ENCODE results near the gene ATF7IP.

ATF7IP gene

DNA sequence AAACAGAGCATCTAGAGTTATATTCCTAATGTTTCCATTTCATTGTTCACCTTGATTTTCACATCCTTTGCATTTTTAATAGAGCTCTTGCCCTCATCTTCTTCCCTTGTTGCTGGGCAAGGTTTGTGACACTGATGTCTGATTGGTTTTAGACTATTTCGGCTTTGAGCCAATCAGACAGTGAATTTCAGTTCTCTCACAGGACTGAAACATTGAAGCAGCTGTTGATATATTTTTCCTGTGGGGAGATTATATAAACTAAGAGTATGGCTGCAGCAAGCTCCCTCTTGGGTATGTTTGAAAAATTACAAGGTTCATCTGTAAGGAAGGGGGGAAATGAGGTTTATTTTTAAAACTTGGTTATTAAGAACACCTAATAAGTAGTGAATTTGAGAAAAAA lies 51.2 kb downstream of the ATF7IP start:
- DNase-seq = peak; percentile 72 to 89

DNA sequence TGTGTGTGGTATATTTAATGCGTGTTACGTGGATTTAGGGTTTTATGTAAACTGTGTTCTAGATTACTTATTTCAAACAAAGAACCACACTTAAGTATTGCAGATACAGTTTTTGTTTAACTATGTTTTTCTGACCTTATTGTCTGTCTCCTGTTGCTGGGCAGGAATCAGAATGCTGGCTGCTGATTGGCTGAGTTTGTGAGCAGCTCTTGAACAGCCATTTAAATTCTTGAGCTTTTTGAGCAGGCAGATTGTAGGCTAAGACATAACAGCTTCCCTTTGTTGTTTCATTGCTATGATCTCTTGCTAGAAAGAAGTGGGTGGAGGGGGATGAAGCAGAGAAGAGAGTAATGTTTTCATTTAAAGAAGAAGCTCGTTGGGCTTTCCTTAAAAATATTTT lies 52.2 kb downstream of the ATF7IP start:
- DNase-seq = peak; percentile 88 to 89

DNA sequence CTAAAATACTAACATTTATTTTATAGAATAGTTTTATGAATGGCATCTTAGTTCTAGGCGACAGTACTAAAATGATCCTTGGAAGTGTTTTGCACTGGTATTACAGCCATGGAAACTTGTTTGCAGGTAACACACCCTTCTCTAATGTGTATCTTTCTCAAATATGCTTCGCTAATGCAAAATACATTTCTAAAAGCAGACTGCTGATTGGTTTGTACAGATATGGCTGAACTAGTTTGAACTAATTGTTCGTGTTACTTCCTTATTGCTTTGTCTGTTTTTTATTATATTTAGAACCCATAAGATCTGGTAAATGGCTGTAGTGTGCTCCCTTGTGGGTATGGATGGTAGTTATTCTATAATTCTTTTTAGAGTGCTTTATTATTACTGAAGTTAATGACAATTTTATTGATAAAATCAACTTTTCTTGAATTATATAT lies 53.0 kb downstream of the ATF7IP start:
- DNase-seq = peak in 1 of 2 donors; percentile 80

- DNase-seq = no peak
Measured at GRCh38 chr12:14422516-14423230, 57.2 kb downstream of the ATF7IP start.

GRCh38 chr12:14424545-14424944 lies 59.1 kb downstream of the ATF7IP start:
- no peak for DNase-seq

GRCh38 chr12:14426792-14427191 lies 61.3 kb downstream of the ATF7IP start:
- DNase-seq = no peak

- DNase-seq = no peak
Measured at GRCh38 chr12:14427929-14428328, 62.4 kb downstream of the ATF7IP start.

DNA sequence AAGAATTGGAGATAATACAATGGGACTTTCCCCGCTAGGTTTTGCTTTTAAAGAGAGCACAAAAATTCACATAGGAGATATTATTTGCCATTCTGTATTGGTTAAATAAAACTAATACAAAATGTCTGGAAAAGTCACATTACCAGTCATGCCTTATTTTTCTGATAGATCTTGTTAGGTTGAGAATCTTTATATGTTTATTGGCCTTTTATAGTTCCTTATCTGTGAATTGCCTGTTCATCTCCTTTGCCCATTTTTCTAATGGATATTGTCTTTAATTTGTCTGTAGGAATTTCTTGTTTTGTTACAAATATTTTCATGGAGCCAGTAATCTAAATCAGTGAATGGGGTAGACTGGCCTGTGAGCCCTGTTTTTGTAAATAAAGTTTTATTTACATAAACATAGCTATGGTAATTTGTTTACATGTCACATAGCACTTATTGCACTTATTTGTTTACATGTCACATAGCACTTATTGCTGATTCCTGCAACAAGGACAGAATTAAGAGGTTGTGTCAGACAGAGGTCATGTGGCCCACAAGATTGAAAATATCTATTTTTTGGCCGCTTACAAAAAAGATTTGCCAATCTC lies 65.0 kb downstream of the ATF7IP start:
- DNase-seq = no peak

GRCh38 chr12:14431975-14432374 lies 66.5 kb downstream of the ATF7IP start:
- no peak for DNase-seq

DNA sequence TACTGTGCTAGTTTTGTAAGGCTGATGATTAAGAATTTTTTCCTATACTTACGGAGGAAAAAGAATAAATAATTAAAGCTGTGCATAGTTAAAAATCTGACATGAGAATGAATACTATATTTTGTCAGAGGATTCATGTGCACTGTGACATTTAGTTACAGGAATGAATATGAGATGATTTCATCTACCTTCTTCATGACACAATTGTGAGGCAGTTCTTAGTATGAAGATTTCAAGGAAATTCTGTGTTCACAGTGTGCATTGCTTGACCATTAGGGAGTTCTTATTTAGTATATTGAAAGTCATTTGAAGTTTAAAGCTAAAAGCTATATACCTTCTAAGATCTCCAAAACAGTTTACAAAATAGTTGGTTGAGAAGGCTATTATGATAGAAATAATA lies 70.1 kb downstream of the ATF7IP start:
- no peak for DNase-seq

DNA sequence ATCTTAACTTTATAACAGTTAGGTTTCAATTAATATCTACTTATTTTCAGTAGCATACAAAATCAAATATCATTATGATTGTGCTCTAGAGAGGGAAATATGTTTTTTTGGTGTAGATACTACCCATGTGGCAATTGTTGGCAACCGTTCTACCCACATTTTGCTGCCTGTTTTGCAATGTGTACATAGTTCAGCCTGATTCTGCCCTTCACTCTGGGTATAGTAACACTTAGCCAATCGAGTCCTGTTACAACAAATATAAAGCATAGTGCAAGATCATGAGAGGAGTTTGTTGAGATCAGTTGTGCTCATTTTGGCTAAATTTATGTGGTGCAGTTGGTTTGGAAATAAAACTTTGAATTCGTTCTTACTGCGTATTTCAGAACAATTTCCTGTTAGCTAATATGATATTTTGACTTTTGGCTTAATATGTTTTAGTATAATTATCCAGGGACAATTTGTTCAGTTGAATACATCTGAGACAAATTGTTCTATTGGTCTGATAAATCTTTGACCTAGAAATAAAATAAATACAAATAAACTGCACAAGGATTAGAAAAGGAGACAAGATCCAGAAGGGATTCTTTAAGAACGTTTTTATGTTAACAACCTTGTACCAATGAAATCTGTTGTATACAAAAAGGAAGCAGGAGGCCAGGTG lies 76.9 kb downstream of the ATF7IP start:
- DNase-seq = no peak

GRCh38 chr12:14443531-14443930 lies 78.0 kb downstream of the ATF7IP start:
- DNase-seq = no peak

DNA sequence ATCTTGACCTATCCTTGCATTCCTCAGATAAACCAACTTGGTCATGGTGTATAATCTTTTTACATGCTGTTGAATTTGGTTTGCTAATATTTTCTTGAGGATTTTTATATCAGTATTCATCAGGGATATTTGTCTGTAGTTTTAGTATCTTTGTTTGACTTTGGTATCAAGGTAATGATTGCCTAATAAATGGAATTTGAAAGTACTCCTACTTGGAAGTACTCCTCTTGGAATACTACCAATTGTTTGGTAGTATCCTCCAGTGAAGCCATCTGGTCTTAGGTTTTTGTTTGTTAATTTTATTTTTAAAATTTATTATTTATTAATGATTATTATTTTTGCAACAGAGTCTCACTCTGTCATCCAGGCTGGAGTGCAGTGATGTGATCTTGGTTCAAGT lies 85.0 kb downstream of the ATF7IP start:
- no peak for DNase-seq

DNA sequence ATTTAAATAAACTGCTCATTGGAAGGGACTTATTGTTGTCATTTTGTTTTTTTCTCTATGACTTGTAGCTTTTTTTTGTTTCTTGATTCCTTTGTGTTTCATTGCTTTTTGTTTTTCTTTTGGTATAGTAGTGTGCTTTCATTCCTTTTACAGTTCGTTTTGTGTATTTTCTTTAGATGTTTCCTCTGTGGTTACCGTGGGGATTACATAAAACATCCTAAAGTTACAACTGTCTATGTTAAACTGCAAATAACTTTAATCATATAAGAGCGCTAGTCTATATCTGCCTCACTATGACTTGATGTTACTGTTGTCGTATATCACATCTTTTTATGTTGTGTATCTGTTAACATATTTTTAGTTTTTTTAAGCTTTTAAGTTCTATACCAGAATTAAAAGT lies 86.9 kb downstream of the ATF7IP start:
- DNase-seq = peak in 1 of 2 donors; percentile 11

DNA sequence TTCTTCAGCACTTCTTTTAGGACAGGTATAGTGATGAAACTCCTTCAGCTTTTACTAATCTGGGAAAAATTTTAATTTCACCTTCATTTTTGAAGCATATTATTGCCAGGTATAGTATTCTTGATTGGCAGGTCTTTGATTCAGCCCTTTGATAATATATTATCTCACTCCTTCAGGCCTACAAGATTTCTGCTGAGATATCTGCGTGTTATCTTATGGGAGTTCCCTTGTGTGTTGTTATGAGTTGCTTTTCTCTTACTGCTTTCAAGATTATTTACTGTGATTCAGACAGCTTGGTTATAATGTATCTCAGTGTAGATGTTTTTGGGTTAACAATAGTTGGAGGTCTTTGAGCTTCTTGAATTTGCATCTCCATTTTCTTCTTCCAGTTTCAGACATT lies 87.4 kb downstream of the ATF7IP start:
- DNase-seq = no peak

GRCh38 chr12:14454098-14454907 lies 88.8 kb downstream of the ATF7IP start:
- DNase-seq = peak; percentile 44 to 63

DNA sequence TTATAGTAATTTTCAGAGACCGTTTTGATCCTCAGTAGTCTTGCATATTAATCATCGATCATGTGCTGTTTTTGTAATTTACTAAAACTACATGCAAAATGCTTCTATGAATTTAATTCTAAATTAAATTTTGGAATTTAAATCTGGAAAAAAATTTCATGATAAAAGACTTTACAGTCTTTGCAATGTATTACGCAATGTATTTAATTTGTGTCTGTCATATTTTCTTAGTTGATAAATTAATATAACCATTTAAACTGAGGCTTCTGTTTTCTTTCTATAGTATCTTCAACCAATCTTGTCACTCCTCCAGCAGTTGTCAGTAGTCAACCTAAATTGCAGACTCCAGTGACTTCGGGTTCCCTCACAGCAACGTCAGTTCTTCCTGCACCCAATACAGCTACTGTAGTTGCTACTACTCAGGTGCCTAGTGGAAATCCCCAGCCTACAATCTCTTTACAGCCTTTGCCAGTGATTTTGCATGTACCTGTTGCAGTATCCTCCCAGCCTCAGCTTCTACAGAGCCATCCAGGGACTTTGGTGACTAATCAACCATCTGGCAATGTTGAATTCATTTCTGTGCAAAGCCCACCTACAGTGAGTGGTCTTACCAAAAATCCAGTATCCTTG lies 94.8 kb downstream of the ATF7IP start:
- no peak for DNase-seq

DNA sequence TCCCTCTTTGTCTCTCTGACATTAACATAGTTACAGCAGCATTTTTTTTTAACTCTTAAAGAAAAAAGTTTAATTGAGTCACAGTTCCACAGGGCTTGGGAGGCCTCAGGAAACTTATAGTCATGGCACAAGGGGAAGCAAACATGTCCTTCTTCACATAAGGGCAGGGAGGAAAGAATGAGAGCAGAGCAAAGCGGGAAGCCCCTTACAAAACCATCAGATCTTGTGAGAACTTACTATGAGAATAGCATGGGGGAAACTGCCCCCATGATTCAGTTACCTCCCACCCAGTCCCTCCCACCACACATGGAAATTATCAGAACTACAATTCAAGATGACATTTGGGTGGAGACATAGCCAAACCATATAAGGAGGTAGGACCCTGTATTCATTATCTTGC lies 106.0 kb downstream of the ATF7IP start:
- no peak for DNase-seq

DNA sequence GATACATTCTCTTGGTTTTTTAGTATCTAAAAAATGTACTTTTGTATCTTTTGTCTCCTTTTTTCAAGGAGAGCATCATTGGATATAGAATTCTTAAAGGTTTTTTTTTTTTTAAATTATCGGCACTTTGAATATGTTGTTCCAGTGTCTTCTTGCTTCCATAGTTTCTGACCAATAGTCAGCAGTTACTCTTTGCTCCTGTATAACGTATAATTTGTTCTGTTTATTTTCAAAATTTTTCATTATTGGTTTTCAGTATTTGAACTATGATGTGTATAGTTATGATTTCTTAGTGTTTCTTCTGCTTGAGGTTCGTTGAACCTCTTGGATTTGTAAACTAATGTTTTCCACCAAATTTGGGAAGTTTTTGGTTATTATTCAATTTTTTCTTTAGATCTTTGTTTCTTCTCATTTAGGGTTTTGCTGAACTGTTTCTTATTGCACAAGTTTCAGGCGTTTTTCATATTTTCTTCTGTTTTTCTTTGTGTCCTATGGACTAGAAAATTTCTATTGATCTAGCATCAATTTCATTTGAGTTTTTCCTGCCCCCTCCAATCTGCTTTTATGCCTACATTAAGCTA lies 108.3 kb downstream of the ATF7IP start:
- DNase-seq = peak in 1 of 2 donors; percentile 26

GRCh38 chr12:14479004-14479403 lies 113.5 kb downstream of the ATF7IP start:
- DNase-seq = no peak

- no peak for DNase-seq
Measured at GRCh38 chr12:14481201-14481600, 115.7 kb downstream of the ATF7IP start.

- no peak for DNase-seq
Measured at GRCh38 chr12:14482361-14482760, 116.9 kb downstream of the ATF7IP start.

Data from CD4-positive, alpha-beta T cell treated with Interleukin-4 for 1 hour (primary cell).